Upper lobe of right lung (tissue), 1 donor: ENCODE measurements around the gene NR1H4. TPM values are rescaled to one million over a fixed set of nuclear protein-coding genes. Genes with fewer than 3 reads are reported as not detected.

Experiments used
- ATAC-seq: fragments of 200-7000 bp; cut with Tn5 transposase; one replicate; pipeline ENCODE4 v1.9.1; 2020; ENCODE audit warnings: mild to moderate bottlenecking, moderate library complexity
- DNase-seq: peaks from one replicate; pipeline ENCODE4 v3.0.0-alpha.2; 2020
- H3K27ac ChIP-seq: fragments of 200-600 bp; one replicate; pipeline ENCODE4 v1.8.0; 2022
- H3K27me3 ChIP-seq: fragments of 200-600 bp; one replicate; pipeline ENCODE4 v1.8.0; 2022; ENCODE audit warnings: mild to moderate bottlenecking
- H3K36me3 ChIP-seq: fragments of 200-600 bp; one replicate; pipeline ENCODE4 v1.8.0; 2022
- H3K4me1 ChIP-seq: fragments of 200-600 bp; one replicate; pipeline ENCODE4 v1.8.0; 2022
- H3K4me3 ChIP-seq: fragments of 200-600 bp; one replicate; pipeline ENCODE4 v1.8.0; 2022; ENCODE audit warnings: mild to moderate bottlenecking
- H3K9me3 ChIP-seq: fragments of 200-600 bp; one replicate; pipeline ENCODE4 v1.8.0; 2022
- CTCF ChIP-seq: fragments of 200-600 bp; IDR thresholded peaks from one replicate; pipeline ENCODE4 v1.8.0; 2022; ENCODE audit warnings: antibody characterized with exemption
- intact Hi-C: fragments of 100-400 bp; cut with DNase I; formaldehyde crosslinking; loops from one replicate; pipeline ENCODE4 v1.11.0; 2022
- total RNA-seq: library from RNA; stranded (reverse); fragmentation: NEBNext Ultra II Directional; extraction: Animal tissue kit (Norgen Biotek cat#: 25700); gene quantifications from one replicate; pipeline ENCODE4 v1.2.1, GENCODE V29; 2021
- donor health status: DM: no; HTN: yes; CAD: no; lungs with severe emphysema.

The NR1H4 gene
- total RNA-seq, 1 donor from 2014 or later: not detected

GRCh38 chr12:100528471-100529127 is 54.9 kb downstream of the NR1H4 start:
- DNase-seq: no peak
- no peaks in the 10 kb centered on the region for H3K9me3 ChIP-seq
- H3K27me3 ChIP-seq: no peaks in the 10 kb centered on the region
- no peak overlapping the region for H3K27ac ChIP-seq
- no peak for ATAC-seq
- no peaks in the 10 kb centered on the region for H3K36me3 ChIP-seq
- H3K4me1 ChIP-seq: no peaks in the 10 kb centered on the region
- TF ChIP-seq CTCF: no peak
- intact Hi-C loops: no loop called here
- no peak overlapping the region for H3K4me3 ChIP-seq

- DNase-seq: no peak
- Histone ChIP-seq H3K27me3 (no peaks in the 10 kb centered on the region), H3K4me3 (no peak overlapping the region), H3K9me3 (no peaks in the 10 kb centered on the region), H3K36me3 (no peaks in the 10 kb centered on the region), H3K4me1 (no peaks in the 10 kb centered on the region), H3K27ac (no peak overlapping the region)
- TF ChIP-seq CTCF: no peak
- no peak for ATAC-seq
- intact Hi-C loops: no loop called here
Observed at GRCh38 chr12:100529756-100530350, 56.2 kb downstream of the NR1H4 start.

- no peak overlapping the region for H3K27ac ChIP-seq
- no peaks in the 10 kb centered on the region for H3K4me1 ChIP-seq
- intact Hi-C loops: no loop called here
- H3K9me3 ChIP-seq: no peaks in the 10 kb centered on the region
- no peaks in the 10 kb centered on the region for H3K36me3 ChIP-seq
- H3K27me3 ChIP-seq: no peaks in the 10 kb centered on the region
- ATAC-seq (no peak), DNase-seq (no peak)
- H3K4me3 ChIP-seq: no peak overlapping the region
- no peak for TF ChIP-seq CTCF
Observed at GRCh38 chr12:100533376-100533775, 59.7 kb downstream of the NR1H4 start.

GRCh38 chr12:100534625-100535227 is 61.1 kb downstream of the NR1H4 start:
- no peaks in the 10 kb centered on the region for H3K27me3 ChIP-seq
- no peaks in the 10 kb centered on the region for H3K9me3 ChIP-seq
- no peaks in the 10 kb centered on the region for H3K4me1 ChIP-seq
- ATAC-seq: no peak
- H3K27ac ChIP-seq: no peak overlapping the region
- H3K4me3 ChIP-seq: no peak overlapping the region
- no peaks in the 10 kb centered on the region for H3K36me3 ChIP-seq
- intact Hi-C loops: no loop called here
- DNase-seq: no peak
- TF ChIP-seq CTCF: no peak

GRCh38 chr12:100539202-100539601 is 65.5 kb downstream of the NR1H4 start:
- intact Hi-C loops: no loop called here
- no peak overlapping the region for H3K4me3 ChIP-seq
- no peaks in the 10 kb centered on the region for H3K9me3 ChIP-seq
- no peak for TF ChIP-seq CTCF
- no peaks in the 10 kb centered on the region for H3K36me3 ChIP-seq
- no peaks in the 10 kb centered on the region for H3K4me1 ChIP-seq
- H3K27me3 ChIP-seq: no peaks in the 10 kb centered on the region
- ATAC-seq: peak; percentile 34
- H3K27ac ChIP-seq: no peak overlapping the region
- no peak for DNase-seq
